ENCODE results near the gene MZF1.

The MZF1 gene

DNA sequence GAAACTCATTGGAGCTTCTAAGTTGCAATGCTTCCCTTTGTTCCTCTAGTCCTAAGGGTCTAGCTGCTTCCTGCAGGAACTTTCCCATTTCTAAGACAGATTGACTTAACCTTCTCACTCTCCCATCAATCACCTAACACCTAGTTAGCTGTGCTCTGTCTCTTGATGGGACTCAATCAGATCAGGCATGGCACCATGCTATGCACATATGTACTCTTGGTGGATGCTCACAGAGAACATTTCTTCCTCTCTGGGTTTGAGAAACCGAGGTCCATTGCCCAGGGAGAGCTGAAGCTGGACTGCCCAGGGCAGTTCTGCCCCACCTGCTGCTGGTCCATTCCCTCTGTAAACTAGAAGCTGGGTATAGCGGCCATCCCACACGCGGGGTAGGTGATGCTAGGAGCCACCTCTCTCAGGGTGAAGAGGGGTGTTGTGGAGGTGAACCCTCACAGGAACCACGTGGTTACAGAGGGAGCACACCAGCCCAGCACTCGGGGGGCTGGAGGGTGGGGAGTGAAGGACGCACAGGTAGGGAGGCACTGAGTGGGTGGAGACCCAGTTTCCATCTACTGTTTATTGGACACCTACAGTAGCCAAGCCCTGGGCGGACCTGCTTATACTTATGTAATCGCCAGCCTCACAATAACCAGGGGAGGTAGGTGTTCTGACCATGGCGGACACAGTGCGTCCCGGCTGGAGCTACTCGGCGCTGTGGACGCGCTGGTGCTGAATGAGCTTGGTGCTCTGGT is 11.6 kb downstream of the MZF1 start:
- Histone ChIP-seq H3K36me3 (ENCODE audit: low read length) (no peaks in the 10 kb centered on the region), H2AFZ (ENCODE audit: low read depth, low read length, severe bottlenecking) (no peak overlapping the region), H3K27ac (ENCODE audit: low read depth, low read length) (no peak overlapping the region), H3K9me3 (ENCODE audit: insufficient read depth, low read length) (no peaks in the 10 kb centered on the region), H4K20me1 (ENCODE audit: low read depth, low read length) (no peaks in the 10 kb centered on the region), H3K27me3 (ENCODE audit: low read length) (no peaks in the 10 kb centered on the region), H3K4me3 (ENCODE audit: insufficient read depth, low read length, poor library complexity, severe bottlenecking) (no peak overlapping the region), H3K9me2 (replicated peaks; ENCODE audit: insufficient read depth, low read length) (no peaks in the 10 kb centered on the region), H3F3A (ENCODE audit: insufficient read depth) (peaks cover 39% of the 10 kb centered on the region), H3K4me2 (ENCODE audit: low read depth, low read length, poor library complexity, severe bottlenecking) (no peak overlapping the region), H3K9ac (ENCODE audit: low read length) (no peak overlapping the region), H3K79me2 (ENCODE audit: insufficient read depth, low read length) (peaks cover 16% of the 10 kb centered on the region)
- TF ChIP-seq EZH2phosphoT487 (conservative IDR thresholded peaks at IDR 0.05; ENCODE audit: low read length) (no peak), CTCF (IDR thresholded peaks at IDR 0.05; ENCODE audit: insufficient read depth, low read length, poor library complexity, severe bottlenecking) (no peak)

DNA sequence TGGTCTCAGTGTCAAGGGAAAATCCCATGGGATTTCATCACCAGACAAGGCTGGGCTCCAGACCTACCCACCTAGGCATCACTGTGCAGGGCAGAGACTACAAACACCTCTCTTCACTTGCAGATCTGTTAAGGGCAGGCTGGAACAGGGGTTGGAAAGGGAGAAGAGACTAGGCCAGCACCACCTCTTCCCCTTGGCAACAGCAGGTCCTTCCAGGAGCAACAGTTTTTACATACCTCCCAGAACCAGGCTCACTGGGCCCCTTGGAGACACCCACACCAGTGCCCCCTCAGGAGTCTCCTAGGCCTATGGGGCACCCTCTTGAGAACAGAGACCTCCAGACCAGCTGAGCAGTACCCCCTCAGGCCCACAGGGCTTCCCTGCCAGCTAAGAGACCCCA is 12.2 kb downstream of the MZF1 start:
- H3F3A ChIP-seq (ENCODE audit: insufficient read depth): peaks cover 43% of the 10 kb centered on the region
- H3K4me2 ChIP-seq (ENCODE audit: low read depth, low read length, poor library complexity, severe bottlenecking): no peak overlapping the region
- TF ChIP-seq CTCF (IDR thresholded peaks at IDR 0.05; ENCODE audit: insufficient read depth, low read length, poor library complexity, severe bottlenecking): no peak
- no peak for TF ChIP-seq EZH2phosphoT487 (conservative IDR thresholded peaks at IDR 0.05; ENCODE audit: low read length)
- H4K20me1 ChIP-seq (ENCODE audit: low read depth, low read length): no peaks in the 10 kb centered on the region
- no peak overlapping the region for H3K27ac ChIP-seq (ENCODE audit: low read depth, low read length)
- no peak overlapping the region for H3K9ac ChIP-seq (ENCODE audit: low read length)
- no peaks in the 10 kb centered on the region for H3K9me2 ChIP-seq (replicated peaks; ENCODE audit: insufficient read depth, low read length)
- no peaks in the 10 kb centered on the region for H3K27me3 ChIP-seq (ENCODE audit: low read length)
- H3K36me3 ChIP-seq (ENCODE audit: low read length): no peaks in the 10 kb centered on the region
- no peaks in the 10 kb centered on the region for H3K9me3 ChIP-seq (ENCODE audit: insufficient read depth, low read length)
- no peak overlapping the region for H3K4me3 ChIP-seq (ENCODE audit: insufficient read depth, low read length, poor library complexity, severe bottlenecking)
- no peak overlapping the region for H2AFZ ChIP-seq (ENCODE audit: low read depth, low read length, severe bottlenecking)
- peaks cover 23% of the 10 kb centered on the region for H3K79me2 ChIP-seq (ENCODE audit: insufficient read depth, low read length)

- Histone ChIP-seq H3K27ac (ENCODE audit: low read depth, low read length) (peak overlapping the region; percentile 95), H2AFZ (ENCODE audit: low read depth, low read length, severe bottlenecking) (no peak overlapping the region), H3K4me2 (ENCODE audit: low read depth, low read length, poor library complexity, severe bottlenecking) (peak overlapping the region; percentile 77), H4K20me1 (ENCODE audit: low read depth, low read length) (no peaks in the 10 kb centered on the region), H3K27me3 (ENCODE audit: low read length) (no peaks in the 10 kb centered on the region), H3K4me3 (ENCODE audit: insufficient read depth, low read length, poor library complexity, severe bottlenecking) (peak overlapping the region; percentile 64), H3K9me3 (ENCODE audit: insufficient read depth, low read length) (no peaks in the 10 kb centered on the region), H3F3A (ENCODE audit: insufficient read depth) (peaks cover 49% of the 10 kb centered on the region), H3K9me2 (replicated peaks; ENCODE audit: insufficient read depth, low read length) (no peaks in the 10 kb centered on the region), H3K9ac (ENCODE audit: low read length) (peak overlapping the region; percentile 89), H3K79me2 (ENCODE audit: insufficient read depth, low read length) (peaks cover 23% of the 10 kb centered on the region), H3K36me3 (ENCODE audit: low read length) (no peaks in the 10 kb centered on the region)
- no peak for TF ChIP-seq CTCF (IDR thresholded peaks at IDR 0.05; ENCODE audit: insufficient read depth, low read length, poor library complexity, severe bottlenecking)
- TF ChIP-seq EZH2phosphoT487 (conservative IDR thresholded peaks at IDR 0.05; ENCODE audit: low read length): no peak
Measured at GRCh38 chr19:58560007-58560887, 12.9 kb downstream of the MZF1 start.
